Endothelial cell of umbilical vein (primary cell): Measurements from ENCODE around the gene CCND1.

ENCODE experiments used
- EZH2 ChIP-seq: IDR thresholded peaks from 2 replicates; pipeline ENCODE4 v1.6.1; 2012; ENCODE audit warnings: borderline replicate concordance, low read depth, mild to moderate bottlenecking, moderate library complexity, low read length, inconsistent platforms; ENCODE audit not compliant: severe bottlenecking
- POLR2A ChIP-seq: IDR thresholded peaks from 2 replicates; pipeline ENCODE4 v1.6.1; 2012; ENCODE audit warnings: low read depth, mild to moderate bottlenecking, control low read depth, low read length
- TF ChIP-seq, protein P1 (sequence below), 2 donors: IDR thresholded peaks; 1 replicate in 1 of 2; 2 replicates in 1 of 2; pipeline ENCODE4 v1.5.1; 2011; ENCODE audit warnings: low read length in 2 of 2, mild to moderate bottlenecking in 2 of 2, moderate library complexity in 2 of 2, control low read depth in 1 of 2, inconsistent platforms in 1 of 2, low read depth in 1 of 2; ENCODE audit not compliant: insufficient read depth in 1 of 2; ENCODE audit errors: extremely low read depth in 1 of 2

DNA sequence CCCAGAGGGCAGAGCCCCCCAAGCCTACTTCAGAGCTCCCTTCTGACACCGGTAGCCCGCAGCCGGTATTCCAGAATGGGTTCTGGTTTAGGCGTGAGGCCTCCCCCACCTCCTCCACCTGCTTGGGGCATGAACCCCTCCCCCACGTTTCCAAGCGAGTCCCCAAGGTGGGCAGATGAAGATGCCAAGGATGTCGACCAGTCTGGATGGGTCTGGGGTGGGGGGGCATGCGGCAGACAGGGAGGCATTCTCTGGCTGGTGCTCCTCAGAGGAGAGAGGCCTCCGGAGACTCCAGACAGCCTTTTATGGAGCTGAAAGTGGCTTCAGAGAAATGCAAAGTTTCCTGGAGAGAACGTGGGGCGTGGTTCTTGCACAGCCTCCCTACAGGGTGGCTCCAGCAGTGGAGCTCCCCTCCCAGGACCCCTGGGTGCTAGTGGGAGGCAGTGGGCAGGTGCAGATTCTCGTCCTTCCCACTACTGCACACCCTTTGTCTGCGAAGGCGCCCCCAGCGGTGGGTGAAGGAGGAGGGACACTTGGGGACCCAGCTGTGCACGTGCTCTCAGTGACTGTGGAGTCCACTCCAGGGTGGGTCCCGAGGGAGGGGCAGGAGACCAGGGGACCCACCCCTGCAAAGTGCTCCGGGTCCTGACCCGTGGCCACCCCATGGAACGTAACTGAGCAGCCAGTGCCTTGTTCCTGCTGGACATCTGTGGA lies 4.2 kb downstream of the CCND1 start:
- TF ChIP-seq, protein P1, sequence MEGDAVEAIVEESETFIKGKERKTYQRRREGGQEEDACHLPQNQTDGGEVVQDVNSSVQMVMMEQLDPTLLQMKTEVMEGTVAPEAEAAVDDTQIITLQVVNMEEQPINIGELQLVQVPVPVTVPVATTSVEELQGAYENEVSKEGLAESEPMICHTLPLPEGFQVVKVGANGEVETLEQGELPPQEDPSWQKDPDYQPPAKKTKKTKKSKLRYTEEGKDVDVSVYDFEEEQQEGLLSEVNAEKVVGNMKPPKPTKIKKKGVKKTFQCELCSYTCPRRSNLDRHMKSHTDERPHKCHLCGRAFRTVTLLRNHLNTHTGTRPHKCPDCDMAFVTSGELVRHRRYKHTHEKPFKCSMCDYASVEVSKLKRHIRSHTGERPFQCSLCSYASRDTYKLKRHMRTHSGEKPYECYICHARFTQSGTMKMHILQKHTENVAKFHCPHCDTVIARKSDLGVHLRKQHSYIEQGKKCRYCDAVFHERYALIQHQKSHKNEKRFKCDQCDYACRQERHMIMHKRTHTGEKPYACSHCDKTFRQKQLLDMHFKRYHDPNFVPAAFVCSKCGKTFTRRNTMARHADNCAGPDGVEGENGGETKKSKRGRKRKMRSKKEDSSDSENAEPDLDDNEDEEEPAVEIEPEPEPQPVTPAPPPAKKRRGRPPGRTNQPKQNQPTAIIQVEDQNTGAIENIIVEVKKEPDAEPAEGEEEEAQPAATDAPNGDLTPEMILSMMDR (IDR thresholded peaks at IDR 0.05; ENCODE audit: extremely low read depth in 1 of 2, insufficient read depth in 1 of 2, low read depth in 1 of 2, low read length in 2 of 2), result no peak
- TF ChIP-seq POLR2A (no peak), EZH2 (no peak)
